ENCODE data around the gene SUSD4. TPM values are rescaled to one million over a fixed set of nuclear protein-coding genes. Genes with fewer than 3 reads are reported as not detected.

The SUSD4 gene
- total and polyA plus RNA-seq, 2 donors (not counting 1 experiment from before 2014, with no cell fraction given), result 0.33 TPM; not detected in 1

DNA sequence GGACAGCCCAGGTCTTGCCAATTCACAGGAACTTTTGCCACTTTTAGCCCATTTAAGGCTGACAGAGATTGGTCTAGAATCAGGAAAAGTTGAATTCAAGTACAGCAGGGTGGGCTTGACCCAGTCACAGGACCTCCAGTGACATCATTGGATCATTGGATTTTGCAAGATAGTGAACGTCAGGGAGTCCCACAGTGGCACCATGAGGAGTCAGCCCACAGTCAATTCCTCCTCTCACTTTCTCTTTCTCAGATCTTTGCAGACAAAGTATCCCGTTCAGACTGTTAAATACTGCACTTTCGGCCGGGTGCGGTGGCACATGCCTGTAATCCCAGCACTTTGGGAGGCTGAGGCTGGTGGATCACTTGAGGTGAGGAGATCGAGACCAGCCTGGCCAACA, 163.1 kb downstream of the SUSD4 start:
- H3K27ac ChIP-seq (ENCODE audit: insufficient read depth, low read length), result no peak overlapping the region
- peaks cover 3% of the 10 kb centered on the region for H3K27me3 ChIP-seq (ENCODE audit: control insufficient read depth, insufficient read depth, low read length)
- H3K36me3 ChIP-seq (ENCODE audit: control insufficient read depth, insufficient read depth, low read length), result no peaks in the 10 kb centered on the region
- no peaks in the 10 kb centered on the region for H3K4me1 ChIP-seq (ENCODE audit: control insufficient read depth, extremely low read depth, insufficient read depth, low read length)
- no peaks in the 10 kb centered on the region for H3K9me3 ChIP-seq (ENCODE audit: control insufficient read depth, insufficient read depth, low read depth, low read length)
- no peak overlapping the region for H3K9ac ChIP-seq (ENCODE audit: insufficient read depth, low read length)
- no peak for TF ChIP-seq EZH2 (IDR thresholded peaks at IDR 0.05; ENCODE audit: low read length, missing control alignments)
- TF ChIP-seq, protein P1, sequence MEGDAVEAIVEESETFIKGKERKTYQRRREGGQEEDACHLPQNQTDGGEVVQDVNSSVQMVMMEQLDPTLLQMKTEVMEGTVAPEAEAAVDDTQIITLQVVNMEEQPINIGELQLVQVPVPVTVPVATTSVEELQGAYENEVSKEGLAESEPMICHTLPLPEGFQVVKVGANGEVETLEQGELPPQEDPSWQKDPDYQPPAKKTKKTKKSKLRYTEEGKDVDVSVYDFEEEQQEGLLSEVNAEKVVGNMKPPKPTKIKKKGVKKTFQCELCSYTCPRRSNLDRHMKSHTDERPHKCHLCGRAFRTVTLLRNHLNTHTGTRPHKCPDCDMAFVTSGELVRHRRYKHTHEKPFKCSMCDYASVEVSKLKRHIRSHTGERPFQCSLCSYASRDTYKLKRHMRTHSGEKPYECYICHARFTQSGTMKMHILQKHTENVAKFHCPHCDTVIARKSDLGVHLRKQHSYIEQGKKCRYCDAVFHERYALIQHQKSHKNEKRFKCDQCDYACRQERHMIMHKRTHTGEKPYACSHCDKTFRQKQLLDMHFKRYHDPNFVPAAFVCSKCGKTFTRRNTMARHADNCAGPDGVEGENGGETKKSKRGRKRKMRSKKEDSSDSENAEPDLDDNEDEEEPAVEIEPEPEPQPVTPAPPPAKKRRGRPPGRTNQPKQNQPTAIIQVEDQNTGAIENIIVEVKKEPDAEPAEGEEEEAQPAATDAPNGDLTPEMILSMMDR (conservative IDR thresholded peaks at IDR 0.05 in 1 of 2, IDR thresholded peaks at IDR 0.05 in 1 of 2; ENCODE audit: low read depth in 1 of 2, low read length in 2 of 2), result no peak
- H3K4me3 ChIP-seq (replicated peaks in 1 of 4; ENCODE audit: control extremely low read depth in 1 of 4, insufficient read depth in 1 of 4, low read depth in 3 of 4, low read length in 4 of 4), result no peak overlapping the region
- H2AFZ ChIP-seq (ENCODE audit: low read length), result no peak overlapping the region
- no peaks in the 10 kb centered on the region for H3K79me2 ChIP-seq (ENCODE audit: control insufficient read depth, insufficient read depth, low read length)
- H4K20me1 ChIP-seq (ENCODE audit: control insufficient read depth, extremely low read depth, insufficient read depth, low read length), result no peaks in the 10 kb centered on the region
- no peak for DNase-seq (ENCODE audit: low read depth in 2 of 2)
- H3K4me2 ChIP-seq (ENCODE audit: extremely low read depth, insufficient read depth, low read length), result no peak overlapping the region

DNA sequence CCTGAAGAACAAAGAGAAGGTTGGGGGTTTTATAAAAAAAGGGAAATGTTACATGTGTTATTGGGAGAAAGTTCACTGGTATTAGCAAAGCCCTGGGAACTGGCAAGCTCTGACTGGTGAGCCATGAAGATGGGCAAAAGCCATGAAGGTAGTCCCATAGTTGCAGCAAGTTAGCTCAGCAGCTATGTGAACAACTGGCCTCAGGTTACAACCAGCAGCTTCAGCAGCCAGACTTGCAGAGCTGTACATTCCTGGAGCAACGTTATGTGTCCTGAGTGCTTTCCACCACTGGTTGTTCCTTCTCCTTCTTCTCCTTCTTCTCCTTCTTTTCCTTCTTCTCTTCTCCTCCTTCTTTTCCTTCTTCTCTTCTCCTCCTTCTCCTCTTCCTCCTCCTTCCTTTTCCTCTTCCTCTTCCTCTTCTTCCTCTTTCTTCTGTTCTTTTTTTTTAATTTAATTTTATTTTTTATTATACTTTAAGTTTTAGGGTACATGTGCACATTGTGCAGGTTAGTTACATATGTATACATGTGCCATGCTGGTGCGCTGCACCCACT, 164.8 kb downstream of the SUSD4 start:
- Histone ChIP-seq H3K4me1 (ENCODE audit: control insufficient read depth, extremely low read depth, insufficient read depth, low read length) (no peaks in the 10 kb centered on the region), H3K27me3 (ENCODE audit: control insufficient read depth, insufficient read depth, low read length) (peaks cover 3% of the 10 kb centered on the region), H3K36me3 (ENCODE audit: control insufficient read depth, insufficient read depth, low read length) (no peaks in the 10 kb centered on the region), H2AFZ (ENCODE audit: low read length) (no peak overlapping the region), H3K9ac (ENCODE audit: insufficient read depth, low read length) (no peak overlapping the region), H3K4me3 (replicated peaks in 1 of 4; ENCODE audit: control extremely low read depth in 1 of 4, insufficient read depth in 1 of 4, low read depth in 3 of 4, low read length in 4 of 4) (no peak overlapping the region), H3K9me3 (ENCODE audit: control insufficient read depth, insufficient read depth, low read depth, low read length) (no peaks in the 10 kb centered on the region), H3K79me2 (ENCODE audit: control insufficient read depth, insufficient read depth, low read length) (no peaks in the 10 kb centered on the region), H3K27ac (ENCODE audit: insufficient read depth, low read length) (no peak overlapping the region), H4K20me1 (ENCODE audit: control insufficient read depth, extremely low read depth, insufficient read depth, low read length) (no peaks in the 10 kb centered on the region), H3K4me2 (ENCODE audit: extremely low read depth, insufficient read depth, low read length) (no peak overlapping the region)
- peak in 1 of 2 donors; percentile 26 for DNase-seq (ENCODE audit: low read depth in 2 of 2)
- TF ChIP-seq, protein P1 (conservative IDR thresholded peaks at IDR 0.05 in 1 of 2, IDR thresholded peaks at IDR 0.05 in 1 of 2; ENCODE audit: low read depth in 1 of 2, low read length in 2 of 2), result no peak
- TF ChIP-seq EZH2 (IDR thresholded peaks at IDR 0.05; ENCODE audit: low read length, missing control alignments), result no peak

DNA sequence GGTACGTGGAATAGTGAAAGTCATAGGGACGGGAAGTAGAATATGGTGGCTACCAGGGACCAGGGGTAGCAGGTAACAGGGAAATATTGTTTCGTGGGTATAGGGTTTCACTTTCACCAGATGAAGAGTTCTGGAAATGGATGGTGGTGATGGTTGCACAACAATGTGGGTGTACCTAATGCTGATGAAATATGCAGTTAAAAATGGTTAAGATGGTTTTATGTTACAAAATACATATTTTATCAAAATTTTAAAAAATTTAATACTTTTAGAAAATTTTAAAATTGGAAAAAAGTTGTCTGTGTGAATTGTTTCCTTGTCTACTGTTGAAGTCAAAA, 165.4 kb downstream of the SUSD4 start:
- no peak overlapping the region for H3K4me3 ChIP-seq (replicated peaks in 1 of 4; ENCODE audit: control extremely low read depth in 1 of 4, insufficient read depth in 1 of 4, low read depth in 3 of 4, low read length in 4 of 4)
- no peak overlapping the region for H3K4me2 ChIP-seq (ENCODE audit: extremely low read depth, insufficient read depth, low read length)
- no peak for DNase-seq (ENCODE audit: low read depth in 2 of 2)
- no peaks in the 10 kb centered on the region for H3K36me3 ChIP-seq (ENCODE audit: control insufficient read depth, insufficient read depth, low read length)
- H3K27ac ChIP-seq (ENCODE audit: insufficient read depth, low read length), result no peak overlapping the region
- no peaks in the 10 kb centered on the region for H3K79me2 ChIP-seq (ENCODE audit: control insufficient read depth, insufficient read depth, low read length)
- H3K27me3 ChIP-seq (ENCODE audit: control insufficient read depth, insufficient read depth, low read length), result peaks cover 3% of the 10 kb centered on the region
- no peak overlapping the region for H2AFZ ChIP-seq (ENCODE audit: low read length)
- no peaks in the 10 kb centered on the region for H4K20me1 ChIP-seq (ENCODE audit: control insufficient read depth, extremely low read depth, insufficient read depth, low read length)
- TF ChIP-seq EZH2 (IDR thresholded peaks at IDR 0.05; ENCODE audit: low read length, missing control alignments), result no peak
- TF ChIP-seq, protein P1 (conservative IDR thresholded peaks at IDR 0.05 in 1 of 2, IDR thresholded peaks at IDR 0.05 in 1 of 2; ENCODE audit: low read depth in 1 of 2, low read length in 2 of 2), result no peak
- no peaks in the 10 kb centered on the region for H3K4me1 ChIP-seq (ENCODE audit: control insufficient read depth, extremely low read depth, insufficient read depth, low read length)
- H3K9ac ChIP-seq (ENCODE audit: insufficient read depth, low read length), result no peak overlapping the region
- no peaks in the 10 kb centered on the region for H3K9me3 ChIP-seq (ENCODE audit: control insufficient read depth, insufficient read depth, low read depth, low read length)
